Measurements from ENCODE around the gene PHAX.
"Not testable (repeated sequence)": the region's sequence is repeated elsewhere in the genome, so short reads cannot be mapped to it uniquely, and the experiment has no call there.

The PHAX gene

DNA sequence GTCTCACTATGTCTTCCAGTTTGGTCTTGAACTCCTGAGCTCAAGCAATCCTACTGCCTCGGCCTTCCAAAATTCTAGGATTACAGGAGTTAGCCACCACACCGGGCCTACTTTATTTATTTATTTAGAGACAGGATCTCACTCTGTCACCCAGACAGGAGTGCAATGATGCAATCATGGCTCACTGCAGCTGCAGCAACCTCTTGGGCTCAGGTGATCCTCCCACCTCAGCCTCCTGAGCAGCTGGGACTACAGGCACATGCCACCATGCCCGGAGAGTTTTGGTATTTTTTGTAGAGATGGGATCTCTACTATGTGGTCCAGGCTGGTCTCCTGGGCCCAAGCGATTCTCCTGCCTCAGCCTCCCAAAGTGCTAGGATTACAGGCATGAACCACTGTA lies 32.8 kb downstream of the PHAX start:
- no peak overlapping the region for H3K4me3 ChIP-seq (ENCODE audit: extremely low read depth, insufficient read depth, low read length, poor library complexity, severe bottlenecking)
- H3K36me3 ChIP-seq (ENCODE audit: control insufficient read depth, insufficient read depth, low read length) = no peaks in the 10 kb centered on the region
- no peak overlapping the region for H3K27ac ChIP-seq (ENCODE audit: low read depth, low read length, severe bottlenecking)
- 86% methylated on average over 2 to 4 of the region's 4 CpGs for WGBS, 2 experiments (ENCODE audit: insufficient coverage in 2 of 2)
- H3K9me3 ChIP-seq (ENCODE audit: control insufficient read depth, low read length) = no peaks in the 10 kb centered on the region
- no peaks in the 10 kb centered on the region for H3K4me1 ChIP-seq (ENCODE audit: control insufficient read depth, insufficient read depth, low read length, poor library complexity, severe bottlenecking)

DNA sequence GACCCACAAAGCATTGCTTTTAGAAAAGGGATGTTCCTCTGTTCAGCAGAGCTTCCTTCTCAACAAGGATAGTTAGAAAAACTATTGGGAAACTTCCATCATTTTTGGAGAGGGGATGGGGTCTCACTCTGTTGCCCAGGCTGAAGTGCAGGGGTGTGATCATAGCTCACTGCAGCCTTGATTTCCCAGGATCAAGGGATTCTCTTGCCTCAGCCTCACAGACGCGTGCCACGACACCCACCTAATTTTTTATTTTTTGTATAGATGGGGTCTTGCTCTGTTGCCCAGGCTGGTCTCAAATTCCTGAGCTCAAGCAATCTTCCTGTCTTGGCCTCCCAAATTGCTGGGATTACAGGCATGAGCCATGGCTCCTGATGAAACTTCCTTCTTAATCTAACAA lies 34.8 kb downstream of the PHAX start:
- H3K27ac ChIP-seq (ENCODE audit: low read depth, low read length, severe bottlenecking) = no peak overlapping the region
- WGBS, 2 experiments (ENCODE audit: insufficient coverage in 2 of 2) = 93% methylated on average over 3 of the region's 3 CpGs; no CpG with 5 or more reads in 1 of the 2 experiments
- H3K4me3 ChIP-seq (ENCODE audit: extremely low read depth, insufficient read depth, low read length, poor library complexity, severe bottlenecking) = no peak overlapping the region
- H3K36me3 ChIP-seq (ENCODE audit: control insufficient read depth, insufficient read depth, low read length) = no peaks in the 10 kb centered on the region
- H3K4me1 ChIP-seq (ENCODE audit: control insufficient read depth, insufficient read depth, low read length, poor library complexity, severe bottlenecking) = no peaks in the 10 kb centered on the region
- H3K9me3 ChIP-seq (ENCODE audit: control insufficient read depth, low read length) = no peaks in the 10 kb centered on the region

DNA sequence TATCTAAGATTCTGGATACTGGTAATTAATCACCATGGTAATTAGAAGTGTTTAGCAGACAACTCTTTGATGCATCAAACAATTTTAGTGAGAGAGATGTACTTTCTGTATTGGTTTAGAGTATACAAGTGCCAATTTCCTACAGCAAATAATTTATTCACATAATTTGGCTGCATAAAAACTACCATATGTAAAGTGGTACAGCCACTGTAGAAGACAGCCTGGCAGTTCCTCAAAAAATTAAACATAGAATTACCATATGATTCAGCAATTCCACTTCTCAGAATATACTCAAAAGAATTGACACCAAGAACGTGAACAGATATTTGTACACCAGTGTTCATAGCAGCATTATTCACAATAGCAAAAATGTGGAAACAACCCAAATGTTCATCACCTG lies 36.2 kb downstream of the PHAX start:
- Histone ChIP-seq H3K27ac (ENCODE audit: low read depth, low read length, severe bottlenecking) (no peak overlapping the region), H3K4me3 (ENCODE audit: extremely low read depth, insufficient read depth, low read length, poor library complexity, severe bottlenecking) (no peak overlapping the region), H3K4me1 (ENCODE audit: control insufficient read depth, insufficient read depth, low read length, poor library complexity, severe bottlenecking) (no peaks in the 10 kb centered on the region), H3K9me3 (ENCODE audit: control insufficient read depth, low read length) (no peaks in the 10 kb centered on the region), H3K36me3 (ENCODE audit: control insufficient read depth, insufficient read depth, low read length) (no peaks in the 10 kb centered on the region)
- 100% methylated on average over 1 of the region's 1 CpG; no CpG with 5 or more reads in 1 of the 2 experiments for WGBS, 2 experiments (ENCODE audit: insufficient coverage in 2 of 2)

DNA sequence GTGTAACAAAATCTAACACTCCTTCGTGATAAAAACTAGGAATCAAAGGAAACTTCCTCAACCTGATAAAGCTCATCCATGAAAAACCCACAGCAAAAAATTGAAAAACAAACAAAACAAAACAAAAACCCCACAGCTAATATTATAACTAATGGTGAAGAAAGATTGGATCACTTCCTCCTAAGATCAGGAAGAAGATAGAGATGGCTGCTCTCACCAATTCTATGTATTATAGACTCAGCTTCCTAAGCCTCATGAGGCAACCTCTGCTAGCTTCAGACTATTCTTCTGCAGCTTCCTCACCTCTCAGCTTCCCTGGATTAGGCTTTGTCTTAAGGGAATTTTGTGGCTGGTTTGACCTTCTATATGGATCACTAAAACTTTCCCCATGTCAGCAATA lies 40.1 kb downstream of the PHAX start:
- 100% methylated on average over 1 of the region's 1 CpG; no CpG with 5 or more reads in 1 of the 2 experiments for WGBS, 2 experiments (ENCODE audit: insufficient coverage in 2 of 2)
- Histone ChIP-seq H3K9me3 (ENCODE audit: control insufficient read depth, low read length) (no peaks in the 10 kb centered on the region), H3K27ac (ENCODE audit: low read depth, low read length, severe bottlenecking) (no peak overlapping the region)

DNA sequence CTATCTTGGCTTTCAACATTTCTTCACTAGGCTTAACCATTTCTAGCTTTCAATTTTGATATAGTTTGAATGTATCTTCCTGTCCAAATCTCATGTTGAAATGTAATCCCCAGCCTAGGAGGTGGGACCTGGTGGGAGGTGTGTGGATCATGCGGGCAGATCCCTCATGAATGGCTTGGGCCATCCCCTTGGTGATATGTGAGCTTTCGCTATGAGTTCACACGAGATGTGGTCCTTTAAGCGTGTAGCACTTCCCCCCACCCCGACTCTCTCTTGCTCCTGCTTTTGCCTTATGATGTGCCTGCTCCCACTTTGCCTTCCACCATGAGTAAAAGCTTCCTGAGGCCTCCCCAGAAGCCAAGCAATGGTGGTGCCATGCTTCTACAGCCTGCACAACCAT lies 40.6 kb downstream of the PHAX start:
- H3K27ac ChIP-seq (ENCODE audit: low read depth, low read length, severe bottlenecking) = no peak overlapping the region
- no peaks in the 10 kb centered on the region for H3K9me3 ChIP-seq (ENCODE audit: control insufficient read depth, low read length)
- H3K36me3 ChIP-seq (ENCODE audit: control insufficient read depth, insufficient read depth, low read length) = no peaks in the 10 kb centered on the region
- no peaks in the 10 kb centered on the region for H3K4me1 ChIP-seq (ENCODE audit: control insufficient read depth, insufficient read depth, low read length, poor library complexity, severe bottlenecking)
- WGBS, 2 experiments (ENCODE audit: insufficient coverage in 2 of 2) = 96 to 100% methylated on average over 5 of the region's 5 CpGs
- H3K4me3 ChIP-seq (ENCODE audit: extremely low read depth, insufficient read depth, low read length, poor library complexity, severe bottlenecking) = no peak overlapping the region

More for the DNA sequence above, 40.1 kb downstream of the PHAX start:
- H3K36me3 ChIP-seq (ENCODE audit: control insufficient read depth, insufficient read depth, low read length) = no peaks in the 10 kb centered on the region
- H3K4me1 ChIP-seq (ENCODE audit: control insufficient read depth, insufficient read depth, low read length, poor library complexity, severe bottlenecking) = no peaks in the 10 kb centered on the region
- no peak overlapping the region for H3K4me3 ChIP-seq (ENCODE audit: extremely low read depth, insufficient read depth, low read length, poor library complexity, severe bottlenecking)

DNA sequence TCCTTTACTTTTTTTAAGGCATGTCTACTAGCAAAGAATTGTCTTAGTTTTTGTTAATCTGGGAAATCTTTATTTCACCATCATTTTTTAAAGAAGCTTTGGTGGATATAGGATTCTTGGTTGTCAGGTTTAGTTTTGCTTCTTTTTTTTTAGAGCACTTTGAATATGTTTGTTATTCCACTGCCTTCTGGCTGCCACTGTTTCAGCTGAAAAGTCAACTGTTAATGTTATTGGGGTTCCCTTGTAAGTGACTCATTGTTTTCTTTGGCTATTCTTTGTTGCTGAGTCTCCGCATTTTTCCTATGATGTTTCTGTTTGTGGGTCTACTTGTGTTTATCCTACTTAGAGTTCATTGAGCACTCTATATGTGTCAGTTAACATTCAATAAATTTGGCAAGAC lies 44.4 kb downstream of the PHAX start:
- Histone ChIP-seq H3K4me3 (ENCODE audit: extremely low read depth, insufficient read depth, low read length, poor library complexity, severe bottlenecking) (no peak overlapping the region), H3K36me3 (ENCODE audit: control insufficient read depth, insufficient read depth, low read length) (no peaks in the 10 kb centered on the region), H3K4me1 (ENCODE audit: control insufficient read depth, insufficient read depth, low read length, poor library complexity, severe bottlenecking) (no peaks in the 10 kb centered on the region), H3K9me3 (ENCODE audit: control insufficient read depth, low read length) (no peaks in the 10 kb centered on the region), H3K27ac (ENCODE audit: low read depth, low read length, severe bottlenecking) (no peak overlapping the region)
- WGBS, 2 experiments (ENCODE audit: insufficient coverage in 2 of 2) = no CpG with 5 or more reads among the region's 1 CpG

DNA sequence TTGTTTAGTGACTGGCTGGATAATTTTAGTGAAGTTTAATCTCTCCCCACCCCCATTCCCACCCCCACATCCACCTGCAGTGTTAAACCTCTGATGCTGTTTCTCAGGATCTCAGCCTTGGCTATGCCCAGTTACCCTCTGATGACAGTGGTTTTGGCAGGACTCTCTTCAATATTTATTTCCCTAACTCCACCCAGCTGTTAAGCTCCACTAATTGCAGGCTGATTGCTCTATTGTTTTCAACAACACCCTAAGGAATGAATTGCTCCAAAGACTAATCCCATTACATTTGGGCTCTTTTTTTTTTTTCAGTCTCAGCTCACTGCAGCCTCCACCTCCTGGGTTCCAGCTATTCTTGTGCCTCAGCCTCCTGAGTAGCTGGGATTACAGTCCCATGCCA lies 46.3 kb downstream of the PHAX start:
- H3K9me3 ChIP-seq (ENCODE audit: control insufficient read depth, low read length) = no peaks in the 10 kb centered on the region
- no peaks in the 10 kb centered on the region for H3K36me3 ChIP-seq (ENCODE audit: control insufficient read depth, insufficient read depth, low read length)
- no peaks in the 10 kb centered on the region for H3K4me1 ChIP-seq (ENCODE audit: control insufficient read depth, insufficient read depth, low read length, poor library complexity, severe bottlenecking)
- H3K27ac ChIP-seq (ENCODE audit: low read depth, low read length, severe bottlenecking) = no peak overlapping the region
- no peak overlapping the region for H3K4me3 ChIP-seq (ENCODE audit: extremely low read depth, insufficient read depth, low read length, poor library complexity, severe bottlenecking)

DNA sequence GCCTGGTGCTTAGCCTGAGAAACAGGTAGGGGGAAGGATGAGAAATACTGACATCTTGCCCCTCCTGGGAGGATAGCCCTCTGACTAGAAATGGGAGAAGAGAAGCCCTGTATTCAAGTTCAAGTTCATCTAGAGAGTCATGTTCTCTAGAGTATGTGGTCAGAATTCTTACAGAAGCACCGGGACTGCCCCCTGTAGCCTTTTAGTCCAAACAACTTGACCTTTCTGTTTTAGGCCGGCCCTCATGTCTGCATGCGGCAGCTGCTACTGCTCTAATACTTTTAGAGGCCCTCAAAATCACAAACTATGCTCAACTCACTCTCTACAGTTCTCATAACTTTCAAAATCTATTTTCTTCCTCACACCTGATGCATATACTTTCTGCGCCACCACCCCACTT lies 47.7 kb downstream of the PHAX start:
- no peak overlapping the region for H3K4me3 ChIP-seq (ENCODE audit: extremely low read depth, insufficient read depth, low read length, poor library complexity, severe bottlenecking)
- H3K36me3 ChIP-seq (ENCODE audit: control insufficient read depth, insufficient read depth, low read length) = no peaks in the 10 kb centered on the region
- no peak overlapping the region for H3K27ac ChIP-seq (ENCODE audit: low read depth, low read length, severe bottlenecking)
- H3K9me3 ChIP-seq (ENCODE audit: control insufficient read depth, low read length) = no peaks in the 10 kb centered on the region
- 88 to 96% methylated on average over 3 to 4 of the region's 4 CpGs for WGBS, 2 experiments (ENCODE audit: insufficient coverage in 2 of 2)
- no peaks in the 10 kb centered on the region for H3K4me1 ChIP-seq (ENCODE audit: control insufficient read depth, insufficient read depth, low read length, poor library complexity, severe bottlenecking)

DNA sequence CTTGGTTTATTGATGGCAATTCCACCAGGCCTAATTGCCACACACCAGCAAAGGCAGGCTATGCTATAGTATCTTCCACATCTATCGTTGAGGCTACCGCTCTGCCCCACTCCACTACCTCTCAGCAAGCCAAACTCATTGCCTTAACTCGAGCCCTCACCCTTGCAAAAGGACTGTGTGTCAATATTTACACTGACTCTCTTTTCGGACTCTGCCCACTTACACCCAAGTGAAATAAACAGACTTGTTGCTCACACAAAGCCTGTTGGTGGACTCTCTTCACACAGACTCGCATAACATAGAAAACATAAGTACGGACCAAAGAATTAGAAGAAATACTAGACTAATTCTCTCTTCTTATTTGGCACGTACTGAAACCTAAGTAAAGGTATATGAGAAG lies 48.3 kb downstream of the PHAX start:
- not testable (repeated sequence) for H3K9me3 ChIP-seq (ENCODE audit: control insufficient read depth, low read length)
- 85 to 95% methylated on average over 4 of the region's 7 CpGs for WGBS, 2 experiments (ENCODE audit: insufficient coverage in 2 of 2)

DNA sequence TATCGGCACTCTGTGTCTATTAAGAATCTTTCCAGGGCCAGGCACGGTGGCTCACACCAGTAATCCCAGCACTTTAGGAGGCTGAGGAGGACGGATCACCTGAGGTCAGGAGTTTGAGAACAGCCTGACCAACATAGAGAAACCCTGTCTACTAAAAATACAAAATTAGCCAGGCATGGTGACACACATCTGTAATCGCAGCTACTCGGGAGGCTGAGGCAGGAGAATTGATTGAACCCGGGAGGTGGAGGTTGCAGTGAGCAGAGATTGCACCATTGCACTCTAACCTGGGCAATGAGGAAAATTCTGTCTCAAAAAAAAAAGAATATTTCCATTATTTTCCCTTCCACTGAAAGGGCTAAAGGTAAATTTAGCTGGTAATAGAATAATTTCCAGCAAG lies 49.0 kb downstream of the PHAX start:
- not testable (repeated sequence) for H3K4me1 ChIP-seq (ENCODE audit: control insufficient read depth, insufficient read depth, low read length, poor library complexity, severe bottlenecking); H3K4me3 ChIP-seq (ENCODE audit: extremely low read depth, insufficient read depth, low read length, poor library complexity, severe bottlenecking); H3K36me3 ChIP-seq (ENCODE audit: control insufficient read depth, insufficient read depth, low read length); H3K9me3 ChIP-seq (ENCODE audit: control insufficient read depth, low read length); H3K27ac ChIP-seq (ENCODE audit: low read depth, low read length, severe bottlenecking)
- WGBS, 2 experiments (ENCODE audit: insufficient coverage in 2 of 2) = 77 to 92% methylated on average over 3 to 5 of the region's 6 CpGs

More for the DNA sequence above, 48.3 kb downstream of the PHAX start:
- not testable (repeated sequence) for H3K4me3 ChIP-seq (ENCODE audit: extremely low read depth, insufficient read depth, low read length, poor library complexity, severe bottlenecking); H3K27ac ChIP-seq (ENCODE audit: low read depth, low read length, severe bottlenecking); H3K36me3 ChIP-seq (ENCODE audit: control insufficient read depth, insufficient read depth, low read length); H3K4me1 ChIP-seq (ENCODE audit: control insufficient read depth, insufficient read depth, low read length, poor library complexity, severe bottlenecking)

DNA sequence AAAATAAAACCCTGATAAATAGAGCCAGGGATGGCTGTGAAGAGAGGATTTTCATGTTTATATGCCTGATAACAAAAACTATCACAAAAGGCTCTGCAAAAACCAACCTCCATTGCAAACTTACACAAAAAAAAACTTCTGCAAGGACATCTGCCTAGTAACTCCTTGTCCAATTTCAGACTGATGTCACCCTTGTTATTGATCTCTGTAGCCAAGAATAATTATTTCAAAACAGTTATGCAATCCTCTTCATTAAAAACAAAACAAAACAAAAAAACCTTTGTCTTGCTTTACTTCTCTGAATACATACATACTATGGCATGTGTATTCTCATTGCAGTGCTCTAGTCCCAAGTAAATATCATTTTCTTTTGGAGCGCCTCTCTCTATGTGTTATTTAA lies 49.7 kb downstream of the PHAX start:
- Histone ChIP-seq H3K9me3 (ENCODE audit: control insufficient read depth, low read length) (no peaks in the 10 kb centered on the region), H3K4me1 (ENCODE audit: control insufficient read depth, insufficient read depth, low read length, poor library complexity, severe bottlenecking) (no peaks in the 10 kb centered on the region), H3K27ac (ENCODE audit: low read depth, low read length, severe bottlenecking) (no peak overlapping the region), H3K36me3 (ENCODE audit: control insufficient read depth, insufficient read depth, low read length) (no peaks in the 10 kb centered on the region), H3K4me3 (ENCODE audit: extremely low read depth, insufficient read depth, low read length, poor library complexity, severe bottlenecking) (no peak overlapping the region)
- 100% methylated on average over 1 of the region's 1 CpG; no CpG with 5 or more reads in 1 of the 2 experiments for WGBS, 2 experiments (ENCODE audit: insufficient coverage in 2 of 2)

Measured in mesodermal cell (in vitro differentiated cells).